Heart left ventricle (tissue), 13 donors: ENCODE data around the gene ZNF275.

ENCODE experiments used
- POLR2A ChIP-seq, 2 donors: fragments of 450-650 bp; IDR thresholded peaks; one replicate each; pipeline ENCODE4 v1.6.1; 2017; ENCODE audit warnings: antibody characterized with exemption in 2 of 2, mild to moderate bottlenecking in 2 of 2, moderate library complexity in 2 of 2
- TF ChIP-seq, protein P1 (sequence below), 12 donors: fragments of 200-600 bp; sonication (generic) in 4 of 12; IDR thresholded peaks; one replicate each; pipeline versions ENCODE4 v1.5.0 to v1.8.0; 2018 to 2022; ENCODE audit warnings: antibody characterized with exemption in 12 of 12, mild to moderate bottlenecking in 5 of 12
- donor health status: ischemic (EF 13 %, LVEDD 7.1; RV severe dilation, severe dysfunction).
- donor health status: DM: no; HTN: yes; CAD: no.
- donor health status: DM: no; HTN: no; CAD: no.
- donor health status: ischemic (EF 25% LVEDD 6.9; RV normal size, moderate dysfunction).
- donor health status: ischemic (EF 25% LVEDD 5.7; RV mildly dilated, moderate dysfunction).
- donor health status: ischemic (EF 35%, LVEDD 5.7; RV mildly dilated, moderate dysfunction).
- donor health status: nonischemic (EF 11% LVEDD 7.7; RV severe dilation, severe dysfunction).
- donor health status: DM: yes; HTN: yes; CAD: no.
- donor health status: PGD.
- donor health status: ischemic (EF 29% LVEDD 5.4; RV normal size, mild dysfunction).
- donor health status: nonischemic (EF 23%, LVEDD 6.1; RV moderate dilation, normal function).

DNA sequence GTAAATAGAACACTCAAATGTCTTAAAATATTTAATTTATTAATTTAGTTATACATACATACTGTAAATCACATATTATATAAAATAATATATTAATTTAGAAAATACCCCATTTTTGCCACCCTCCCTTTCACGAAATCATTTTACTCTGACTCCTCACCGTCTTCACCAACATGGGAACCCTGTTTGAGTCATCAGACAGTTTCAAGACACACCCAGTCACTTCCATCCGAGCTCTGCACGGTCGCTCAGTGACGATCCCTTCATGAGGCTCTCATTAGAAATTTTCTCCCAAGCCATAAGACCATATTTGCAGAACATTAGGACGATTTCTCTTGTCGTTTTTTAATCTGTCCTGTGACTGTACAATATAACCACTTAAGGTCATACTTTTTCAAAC, 14.5 kb downstream of the ZNF275 start:
- TF ChIP-seq, protein P1, sequence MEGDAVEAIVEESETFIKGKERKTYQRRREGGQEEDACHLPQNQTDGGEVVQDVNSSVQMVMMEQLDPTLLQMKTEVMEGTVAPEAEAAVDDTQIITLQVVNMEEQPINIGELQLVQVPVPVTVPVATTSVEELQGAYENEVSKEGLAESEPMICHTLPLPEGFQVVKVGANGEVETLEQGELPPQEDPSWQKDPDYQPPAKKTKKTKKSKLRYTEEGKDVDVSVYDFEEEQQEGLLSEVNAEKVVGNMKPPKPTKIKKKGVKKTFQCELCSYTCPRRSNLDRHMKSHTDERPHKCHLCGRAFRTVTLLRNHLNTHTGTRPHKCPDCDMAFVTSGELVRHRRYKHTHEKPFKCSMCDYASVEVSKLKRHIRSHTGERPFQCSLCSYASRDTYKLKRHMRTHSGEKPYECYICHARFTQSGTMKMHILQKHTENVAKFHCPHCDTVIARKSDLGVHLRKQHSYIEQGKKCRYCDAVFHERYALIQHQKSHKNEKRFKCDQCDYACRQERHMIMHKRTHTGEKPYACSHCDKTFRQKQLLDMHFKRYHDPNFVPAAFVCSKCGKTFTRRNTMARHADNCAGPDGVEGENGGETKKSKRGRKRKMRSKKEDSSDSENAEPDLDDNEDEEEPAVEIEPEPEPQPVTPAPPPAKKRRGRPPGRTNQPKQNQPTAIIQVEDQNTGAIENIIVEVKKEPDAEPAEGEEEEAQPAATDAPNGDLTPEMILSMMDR (IDR thresholded peaks at IDR 0.05), result no peak
- no peak for TF ChIP-seq POLR2A (IDR thresholded peaks at IDR 0.05)
